Gastroesophageal sphincter (tissue), 4 donors: ENCODE results near the gene DNASE2B. TPM values are rescaled to one million over a fixed set of nuclear protein-coding genes. Genes with fewer than 3 reads are reported as not detected.
"Not testable (repeated sequence)": the region's sequence is repeated elsewhere in the genome, so short reads cannot be mapped to it uniquely, and the experiment has no call there.

Source experiments
- ATAC-seq: fragments of 150-250 bp; one replicate; pipeline ENCODE4 v1.9.1; 2016; ENCODE audit warnings: mild to moderate bottlenecking, moderate library complexity
- H3K27ac ChIP-seq, 4 donors: fragments of 200-600 bp; sonication (generic) in 3 of 4; 1 replicate in 3 of 4; 2 replicates in 1 of 4; pipeline ENCODE4 v1.5.1; 2016 to 2019
- H3K27me3 ChIP-seq: fragments of 200-600 bp; sonication (generic); one replicate; pipeline ENCODE4 v1.5.1; 2019
- H3K36me3 ChIP-seq, 2 donors: fragments of 200-600 bp; sonication (generic); one replicate each; pipeline ENCODE4 v1.5.1; 2019; ENCODE audit warnings: control low read depth in 1 of 2
- H3K4me1 ChIP-seq, 3 donors: fragments of 200-600 bp; sonication (generic); 1 replicate in 2 of 3; 2 replicates in 1 of 3; pipeline ENCODE4 v1.5.1; 2016 to 2019; ENCODE audit warnings: control low read depth in 2 of 3
- H3K4me3 ChIP-seq, 2 donors: fragments of 200-600 bp; sonication (generic); one replicate each; pipeline ENCODE4 v1.5.1; 2019; ENCODE audit warnings: mild to moderate bottlenecking in 1 of 2, moderate library complexity in 1 of 2
- H3K9me3 ChIP-seq, 3 donors: fragments of 200-600 bp; sonication (generic); one replicate each; pipeline ENCODE4 v1.5.1; 2017 to 2019; ENCODE audit warnings: control low read depth in 2 of 3
- CTCF ChIP-seq, 4 experiments: fragments of 200-600 bp in 2 of 4; fragments of 450-650 bp in 2 of 4; sonication (generic) in 1 of 4; IDR thresholded peaks; one replicate each; pipeline ENCODE4 v1.5.1; 2017 to 2019; ENCODE audit warnings: antibody characterized with exemption in 4 of 4, mild to moderate bottlenecking in 2 of 4, moderate library complexity in 2 of 4
- EP300 ChIP-seq: sonication (generic); formaldehyde crosslinking; IDR thresholded peaks from one replicate; pipeline ENCODE4 v1.6.1; 2017; ENCODE audit warnings: antibody characterized with exemption, mild to moderate bottlenecking
- POLR2A ChIP-seq, 2 donors: fragments of 450-650 bp; IDR thresholded peaks; one replicate each; pipeline ENCODE4 v1.6.1; 2017; ENCODE audit warnings: antibody characterized with exemption in 2 of 2, mild to moderate bottlenecking in 2 of 2, moderate library complexity in 1 of 2
- POLR2AphosphoS5 ChIP-seq: sonication (generic); formaldehyde crosslinking; IDR thresholded peaks from one replicate; pipeline ENCODE4 v1.6.1; 2017; ENCODE audit warnings: antibody characterized with exemption
- WGBS, 2 donors: methylation state at CpG; one replicate each; pipeline ENCODE4 v1.1.5; 2018; ENCODE audit warnings: low coverage in 1 of 2; 5-methylcytosine and 5-hydroxymethylcytosine counted together
- total RNA-seq, 4 donors: library from RNA; depleted of rRNA; stranded (reverse); fragments of >200 nt; gene quantifications; one replicate each; pipeline ENCODE4 v1.1.0, GENCODE V29; 2016

DNASE2B gene
- total RNA-seq, 4 donors from 2014 or later: not detected

- Histone ChIP-seq H3K4me3 (no peak overlapping the region), H3K27me3 (no peaks in the 10 kb centered on the region), H3K36me3 (no peaks in the 10 kb centered on the region), H3K9me3 (peaks cover 0 to 4% (median 0%) of the 10 kb centered on the region in 3 donors), H3K27ac (no peak overlapping the region), H3K4me1 (peaks cover 0 to 9% (median 0%) of the 10 kb centered on the region in 3 donors)
- WGBS, 2 donors: 20 to 36% methylated on average over 3 to 4 of the region's 4 CpGs
- ATAC-seq: no peak
- TF ChIP-seq POLR2AphosphoS5 (no peak), POLR2A (IDR thresholded peaks at IDR 0.05) (no peak), CTCF (IDR thresholded peaks at IDR 0.05) (no peak), EP300 (no peak)
Observed at GRCh38 chr1:84434801-84435549, 36.7 kb downstream of the DNASE2B start.

GRCh38 chr1:84436876-84437655, 38.8 kb downstream of the DNASE2B start:
- H3K4me3 ChIP-seq: no peak overlapping the region
- WGBS, 2 donors: 58 to 71% methylated on average over 4 to 5 of the region's 5 CpGs
- H3K27me3 ChIP-seq: no peaks in the 10 kb centered on the region
- TF ChIP-seq POLR2A (IDR thresholded peaks at IDR 0.05): no peak
- TF ChIP-seq EP300: no peak
- TF ChIP-seq POLR2AphosphoS5: no peak
- no peak for TF ChIP-seq CTCF (IDR thresholded peaks at IDR 0.05)
- H3K9me3 ChIP-seq: no peaks in the 10 kb centered on the region
- peaks cover 0 to 9% (median 0%) of the 10 kb centered on the region in 3 donors for H3K4me1 ChIP-seq
- no peaks in the 10 kb centered on the region for H3K36me3 ChIP-seq
- no peak for ATAC-seq
- H3K27ac ChIP-seq: no peak overlapping the region

GRCh38 chr1:84442256-84442655, 44.0 kb downstream of the DNASE2B start:
- no peaks in the 10 kb centered on the region for H3K36me3 ChIP-seq
- H3K27ac ChIP-seq: no peak overlapping the region
- peaks cover 9% of the 10 kb centered on the region for H3K27me3 ChIP-seq
- H3K4me1 ChIP-seq: no peaks in the 10 kb centered on the region
- ATAC-seq: no peak
- no peak for TF ChIP-seq POLR2A (IDR thresholded peaks at IDR 0.05)
- TF ChIP-seq POLR2AphosphoS5: no peak
- TF ChIP-seq CTCF (IDR thresholded peaks at IDR 0.05): peak; percentile 8 to 63 (median 56)
- no peaks in the 10 kb centered on the region for H3K9me3 ChIP-seq
- H3K4me3 ChIP-seq: no peak overlapping the region
- WGBS, 2 donors: 3 to 5% methylated on average over 2 of the region's 2 CpGs

GRCh38 chr1:84442747-84443646, 44.7 kb downstream of the DNASE2B start:
- not testable (repeated sequence) for H3K9me3 ChIP-seq, H3K4me3 ChIP-seq, H3K4me1 ChIP-seq, H3K27me3 ChIP-seq, H3K27ac ChIP-seq, ATAC-seq, H3K36me3 ChIP-seq
- WGBS, 2 donors: 100% methylated on average over 1 to 2 of the region's 7 CpGs

- H3K27ac ChIP-seq, H3K4me3 ChIP-seq, H3K4me1 ChIP-seq, H3K9me3 ChIP-seq, H3K36me3 ChIP-seq, ATAC-seq: not testable (repeated sequence)
- H3K27me3 ChIP-seq: peaks cover 10% of the 10 kb centered on the region
- 88 to 90% methylated on average over 3 of the region's 3 CpGs for WGBS, 2 donors
Observed at GRCh38 chr1:84448704-84449103, 50.4 kb downstream of the DNASE2B start.
